A673 (cell line): ENCODE results near the gene C3orf20. TPM values are rescaled to one million over a fixed set of nuclear protein-coding genes. Genes with fewer than 3 reads are reported as not detected.

Experiments used
- BruUV-seq: library from RNA; stranded (reverse); fragments of 400-500 nt; replicated peaks from 2 replicates; lab custom pipeline; 2021; lab: Mats Ljungman, UMichigan
- CTCF ChIA-PET: fragments of 300-600 bp; sonication (Branson Sonifier 250); formaldehyde crosslinking; loops from one replicate; lab custom pipeline; 2022; ENCODE audit warnings: antibody characterized with exemption; lab: Charles Lee
- POLR2A ChIA-PET: fragments of 300-600 bp; sonication (Branson Sonifier 250); formaldehyde crosslinking; loops from one replicate; lab custom pipeline; 2022; ENCODE audit warnings: antibody characterized with exemption; ENCODE audit not compliant: low non-redundant PET; lab: Charles Lee
- DNase-seq: peaks from one replicate; pipeline ENCODE4 v3.0.0-alpha.2; 2015; ENCODE audit warnings: low spot score
- H3K27ac ChIP-seq: fragments of 200-600 bp; sonication (generic); 2 replicates; pipeline ENCODE4 v1.5.1; 2016; ENCODE audit warnings: mixed run types, low read depth, mild to moderate bottlenecking, mixed read lengths, antibody characterized with exemption, low read length; ENCODE audit not compliant: poor library complexity, severe bottlenecking
- H3K27me3 ChIP-seq: fragments of 200-600 bp; sonication (generic); replicated peaks from 2 replicates; pipeline ENCODE4 v1.6.1; 2017; ENCODE audit warnings: mixed run types, low read depth, mild to moderate bottlenecking, mixed read lengths, antibody characterized with exemption, low read length; ENCODE audit not compliant: insufficient read depth, poor library complexity
- H3K36me3 ChIP-seq: fragments of 200-600 bp; sonication (generic); 2 replicates; pipeline ENCODE4 v1.6.1; 2016; ENCODE audit warnings: mixed run types, mild to moderate bottlenecking, mixed read lengths, antibody characterized with exemption, low read length; ENCODE audit not compliant: insufficient read depth, poor library complexity, severe bottlenecking
- H3K4me1 ChIP-seq: fragments of 200-600 bp; sonication (generic); 2 replicates; pipeline ENCODE4 v1.6.1; 2017; ENCODE audit warnings: mixed run types, mild to moderate bottlenecking, mixed read lengths, antibody characterized with exemption, low read length; ENCODE audit not compliant: insufficient read depth, poor library complexity, severe bottlenecking
- H3K4me3 ChIP-seq: fragments of 200-600 bp; sonication (generic); 2 replicates; pipeline ENCODE4 v1.5.1; 2016; ENCODE audit warnings: low read depth, mixed run types, mild to moderate bottlenecking, mixed read lengths, low read length; ENCODE audit not compliant: poor library complexity, severe bottlenecking
- H3K9me3 ChIP-seq: fragments of 200-600 bp; sonication (generic); 2 replicates; pipeline ENCODE4 v1.6.1; 2016; ENCODE audit warnings: mixed run types, low read depth, mild to moderate bottlenecking, mixed read lengths, antibody characterized with exemption, low read length; ENCODE audit not compliant: poor library complexity, severe bottlenecking
- EZH2 ChIP-seq: fragments of 200-600 bp; sonication (generic); IDR thresholded peaks from 2 replicates; pipeline ENCODE4 v1.6.1; 2017; ENCODE audit warnings: borderline replicate concordance, low read depth, mild to moderate bottlenecking, mixed read lengths, antibody characterized with exemption, low read length; ENCODE audit not compliant: poor library complexity, severe bottlenecking
- intact Hi-C: fragments of 100-400 bp; cut with micrococcal nuclease; formaldehyde crosslinking; loops from one replicate; pipeline ENCODE4 v1.10.0; 2022; ENCODE audit not compliant: unreplicated experiment
- total RNA-seq: library from RNA; stranded (reverse); gene quantifications from 2 replicates; pipeline ENCODE4 v1.2.3, GENCODE V29; 2021
- TF ChIP-seq, protein P1 (sequence below): fragments of 300-800, 200-600 bp; sonication (generic); conservative IDR thresholded peaks from 2 replicates; pipeline ENCODE4 v1.5.1; 2017; ENCODE audit warnings: low read depth, mild to moderate bottlenecking, antibody characterized with exemption, low read length, moderate library complexity, mixed read lengths

C3orf20 gene
- total RNA-seq, 1 experiment from 2014 or later = 0.17 TPM

DNA sequence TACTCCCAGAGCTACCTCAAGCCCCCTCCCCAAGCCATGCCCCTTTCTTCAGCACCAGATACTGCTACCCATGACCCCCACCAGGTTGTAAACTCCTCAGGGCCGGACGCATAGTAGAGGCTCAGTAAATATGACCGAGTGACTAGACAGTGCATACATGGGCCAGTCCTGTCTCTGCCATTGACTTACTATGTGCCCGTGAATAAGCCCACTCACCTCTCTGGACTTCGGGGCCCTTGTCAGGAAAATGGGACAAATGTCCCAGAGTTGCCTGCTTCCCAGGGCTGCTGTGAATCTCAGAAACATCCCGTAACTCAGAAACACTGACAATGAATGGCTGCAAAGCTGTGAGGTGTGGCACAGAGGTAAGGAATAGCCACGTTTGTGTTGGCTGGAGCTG, 95.7 kb downstream of the C3orf20 start:
- CTCF ChIA-PET = no interaction called here
- Histone ChIP-seq H3K27me3 (no peaks in the 10 kb centered on the region), H3K4me1 (no peaks in the 10 kb centered on the region), H3K9me3 (no peaks in the 10 kb centered on the region), H3K36me3 (no peaks in the 10 kb centered on the region), H3K4me3 (no peak overlapping the region), H3K27ac (no peak overlapping the region)
- TF ChIP-seq EZH2 = no peak
- TF ChIP-seq, protein P1, sequence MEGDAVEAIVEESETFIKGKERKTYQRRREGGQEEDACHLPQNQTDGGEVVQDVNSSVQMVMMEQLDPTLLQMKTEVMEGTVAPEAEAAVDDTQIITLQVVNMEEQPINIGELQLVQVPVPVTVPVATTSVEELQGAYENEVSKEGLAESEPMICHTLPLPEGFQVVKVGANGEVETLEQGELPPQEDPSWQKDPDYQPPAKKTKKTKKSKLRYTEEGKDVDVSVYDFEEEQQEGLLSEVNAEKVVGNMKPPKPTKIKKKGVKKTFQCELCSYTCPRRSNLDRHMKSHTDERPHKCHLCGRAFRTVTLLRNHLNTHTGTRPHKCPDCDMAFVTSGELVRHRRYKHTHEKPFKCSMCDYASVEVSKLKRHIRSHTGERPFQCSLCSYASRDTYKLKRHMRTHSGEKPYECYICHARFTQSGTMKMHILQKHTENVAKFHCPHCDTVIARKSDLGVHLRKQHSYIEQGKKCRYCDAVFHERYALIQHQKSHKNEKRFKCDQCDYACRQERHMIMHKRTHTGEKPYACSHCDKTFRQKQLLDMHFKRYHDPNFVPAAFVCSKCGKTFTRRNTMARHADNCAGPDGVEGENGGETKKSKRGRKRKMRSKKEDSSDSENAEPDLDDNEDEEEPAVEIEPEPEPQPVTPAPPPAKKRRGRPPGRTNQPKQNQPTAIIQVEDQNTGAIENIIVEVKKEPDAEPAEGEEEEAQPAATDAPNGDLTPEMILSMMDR = no peak
- no peak for DNase-seq
- POLR2A ChIA-PET = no interaction called here
- no TSS peak for BruUV-seq
- intact Hi-C loops = loop anchor here (10.0 kb wide), 1 partner anchor 96 kb away; the partner anchor contains the start of gene C3orf20

DNA sequence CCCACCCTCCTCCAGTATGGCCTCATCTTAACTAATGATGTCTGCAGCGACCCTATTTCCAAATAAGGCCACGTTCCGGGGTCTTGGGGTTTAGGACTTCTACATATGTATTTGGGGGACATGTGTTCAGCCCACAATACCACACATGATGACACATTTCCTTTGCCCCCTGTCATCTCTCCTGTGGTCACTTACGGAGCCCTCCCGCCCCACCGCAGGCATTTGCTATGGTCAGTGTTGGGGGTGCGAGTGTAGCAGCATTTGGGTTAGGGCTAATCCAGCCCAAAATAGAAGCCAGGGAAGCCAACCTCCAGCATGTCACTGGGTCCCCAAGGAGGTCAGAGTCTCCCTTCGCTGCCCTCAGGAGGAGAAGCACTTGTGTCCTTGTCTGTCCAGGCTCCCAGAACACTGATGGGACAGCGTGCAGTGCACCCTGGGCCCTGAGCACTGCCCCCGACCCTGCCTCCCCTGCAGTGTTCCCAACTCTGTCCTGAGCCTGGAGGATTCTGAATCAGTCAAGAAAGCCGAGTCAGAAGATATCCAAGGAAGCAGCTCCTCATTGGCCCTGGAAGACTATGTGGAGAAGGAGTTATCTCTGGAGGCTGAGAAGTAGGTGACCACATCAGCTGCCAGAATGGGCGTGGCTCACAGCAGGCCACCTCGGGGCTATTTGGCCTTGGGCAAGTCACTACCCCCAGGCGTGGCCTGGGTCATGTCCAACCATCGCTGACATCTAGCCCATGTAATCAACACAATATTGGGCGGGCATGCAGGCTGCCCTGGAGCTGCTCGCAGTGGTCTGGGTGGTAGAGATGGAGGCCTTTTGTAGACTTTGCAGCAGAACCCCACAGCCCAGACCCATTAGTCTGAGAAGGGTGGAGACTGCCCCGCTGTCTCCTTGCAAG, 96.9 kb downstream of the C3orf20 start:
- Histone ChIP-seq H3K4me1 (no peaks in the 10 kb centered on the region), H3K4me3 (no peak overlapping the region), H3K27ac (no peak overlapping the region), H3K36me3 (no peaks in the 10 kb centered on the region), H3K9me3 (no peaks in the 10 kb centered on the region), H3K27me3 (no peaks in the 10 kb centered on the region)
- ChIA-PET POLR2A (no interaction called here), CTCF (no interaction called here)
- no peak for TF ChIP-seq EZH2
- TF ChIP-seq, protein P1 = no peak
- intact Hi-C loops = loop anchor here (10.0 kb wide), 1 partner anchor 97 kb away; the partner anchor contains the start of gene C3orf20
- BruUV-seq = no TSS peak
- no peak for DNase-seq

DNA sequence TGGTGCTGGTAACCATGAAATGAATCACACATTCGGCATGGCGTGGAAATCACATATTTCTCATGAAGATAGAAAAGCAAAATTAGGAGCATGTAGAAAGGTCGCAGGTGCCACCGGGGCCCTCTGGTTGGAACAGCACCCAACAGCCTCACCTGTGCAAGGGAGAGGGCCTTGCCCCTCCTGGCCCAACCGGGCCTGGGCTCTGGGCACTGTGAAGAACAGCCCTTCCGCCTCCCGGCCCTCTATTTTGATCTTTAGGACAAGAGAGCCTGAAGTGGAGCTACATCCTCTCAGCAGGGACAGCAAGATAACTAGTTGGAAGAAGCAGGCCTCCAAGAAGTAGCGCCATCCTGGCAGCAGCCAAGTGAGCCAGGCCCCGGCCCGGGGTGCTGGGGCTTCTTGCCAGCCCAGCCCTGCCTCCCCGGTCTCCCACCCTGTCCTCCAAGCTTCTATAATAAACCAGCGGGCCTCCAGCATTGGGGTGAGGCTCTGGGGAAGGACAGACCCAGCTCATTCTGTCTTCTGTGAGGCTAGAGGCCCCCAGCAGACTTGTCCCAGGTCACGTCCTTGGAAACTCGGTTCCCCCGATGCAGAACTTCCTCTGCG, 97.7 kb downstream of the C3orf20 start:
- TF ChIP-seq EZH2 = no peak
- TF ChIP-seq, protein P1 = no peak
- H3K27me3 ChIP-seq = no peaks in the 10 kb centered on the region
- no peak overlapping the region for H3K27ac ChIP-seq
- no peak overlapping the region for H3K4me3 ChIP-seq
- H3K9me3 ChIP-seq = no peaks in the 10 kb centered on the region
- intact Hi-C loops = loop anchor here (10.0 kb wide), 1 partner anchor 98 kb away; the partner anchor contains the start of gene C3orf20
- DNase-seq = no peak
- ChIA-PET POLR2A (no interaction called here), CTCF (no interaction called here)
- BruUV-seq = no TSS peak
- no peaks in the 10 kb centered on the region for H3K4me1 ChIP-seq
- no peaks in the 10 kb centered on the region for H3K36me3 ChIP-seq
